Neural cell (in vitro differentiated cells): Measurements from ENCODE around the gene PLSCR5.

ENCODE experiments used
- CTCF ChIP-seq: fragments of 450-650 bp; IDR thresholded peaks from 2 replicates; pipeline ENCODE4 v1.5.1; 2014; ENCODE audit warnings: antibody characterized with exemption, mild to moderate bottlenecking, moderate library complexity; ENCODE audit not compliant: poor library complexity, severe bottlenecking
- EP300 ChIP-seq: fragments of 450-650 bp; conservative IDR thresholded peaks from 2 replicates; pipeline ENCODE4 v1.6.1; 2014; ENCODE audit warnings: antibody characterized with exemption, mild to moderate bottlenecking, moderate library complexity; ENCODE audit not compliant: poor library complexity, severe bottlenecking
- EZH2 ChIP-seq: fragments of 200-600, 300-800 bp; shearing (Covaris generic), sonication (generic); IDR thresholded peaks from 2 replicates; pipeline ENCODE4 v1.6.1; 2014; ENCODE audit warnings: antibody characterized with exemption, low read length, borderline replicate concordance, mild to moderate bottlenecking; ENCODE audit not compliant: insufficient read depth, poor library complexity, severe bottlenecking
- REST ChIP-seq: IDR thresholded peaks from 2 replicates; pipeline ENCODE4 v1.6.1; 2012; ENCODE audit warnings: borderline replicate concordance
- SMC3 ChIP-seq: fragments of 450-650 bp; conservative IDR thresholded peaks from 2 replicates; pipeline ENCODE4 v1.6.1; 2014; ENCODE audit warnings: antibody characterized with exemption, mild to moderate bottlenecking, moderate library complexity; ENCODE audit not compliant: poor library complexity

- TF ChIP-seq REST (no peak), CTCF (no peak), SMC3 (no peak), EP300 (no peak), EZH2 (no peak)
Measured at GRCh38 chr3:146558781-146559180, 46.4 kb downstream of the PLSCR5 start.
